GM18520 (cell line): ENCODE results near the gene PIK3CB.
"Not testable (repeated sequence)": the region's sequence is repeated elsewhere in the genome, so short reads cannot be mapped to it uniquely, and the experiment has no call there.

Source experiments
- ATAC-seq: cut with Tn5 transposase; IDR thresholded peaks from one replicate; pipeline ENCODE4 v1.9.1; 2021; ENCODE audit not compliant: unreplicated experiment

PIK3CB gene

DNA sequence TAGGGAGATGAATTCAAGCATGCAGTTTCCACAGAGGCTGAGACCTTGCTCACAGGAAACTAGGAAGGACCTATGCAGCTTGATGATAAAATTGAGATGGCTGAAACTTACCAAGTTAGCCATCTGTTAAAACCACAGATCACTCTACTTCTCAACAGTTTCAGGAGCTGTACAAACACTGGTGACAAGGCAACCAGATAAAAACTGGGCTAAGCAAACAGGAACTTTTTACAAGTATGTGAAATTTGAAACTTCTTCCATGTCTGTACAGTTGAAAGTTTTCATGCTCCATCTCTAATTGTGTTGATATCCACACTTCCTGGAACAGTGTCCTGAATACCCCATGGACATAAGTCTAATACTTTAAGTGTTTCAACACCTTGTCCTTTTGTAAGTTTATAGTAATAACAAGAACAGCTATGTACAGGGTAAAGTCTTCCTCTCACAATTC lies 147.9 kb downstream of the PIK3CB start:
- peak; percentile 84 for ATAC-seq

DNA sequence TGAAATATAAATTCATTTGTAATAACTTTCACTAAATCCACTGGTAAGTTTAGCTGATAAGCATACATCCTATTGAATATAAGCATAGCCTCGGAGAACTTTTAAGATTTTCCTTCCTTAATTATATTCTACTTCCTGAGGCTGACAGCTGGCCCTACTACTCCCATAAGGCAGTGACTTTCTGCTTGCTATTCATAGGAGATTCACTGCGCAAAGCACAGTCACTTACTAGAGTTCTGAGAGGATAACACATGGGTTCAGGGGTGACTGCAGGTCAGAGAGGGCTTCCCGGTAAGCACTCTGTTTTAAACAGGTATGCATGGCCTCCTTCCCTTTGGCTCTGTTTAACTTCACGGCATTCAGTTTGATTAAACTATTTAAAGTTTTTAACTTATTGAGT lies 150.3 kb downstream of the PIK3CB start:
- no peak for ATAC-seq

DNA sequence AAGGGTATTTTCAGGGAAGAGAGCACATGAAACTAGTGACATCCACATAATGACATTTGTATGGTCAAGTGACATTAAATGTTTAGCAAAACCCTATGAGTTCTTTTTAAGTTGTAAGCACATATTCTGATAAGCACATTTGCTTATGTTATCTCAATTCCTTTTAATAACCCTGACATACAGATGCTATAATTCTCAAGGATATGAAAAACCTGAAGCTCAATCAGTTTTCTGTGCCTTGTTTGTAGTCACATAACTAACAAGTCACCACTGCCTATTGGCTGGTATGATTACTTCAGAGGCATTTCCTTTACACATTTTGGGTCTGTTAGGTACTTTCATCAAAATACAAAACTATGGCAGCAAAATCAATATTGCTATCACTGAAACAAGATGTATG lies 152.1 kb downstream of the PIK3CB start:
- ATAC-seq = no peak

DNA sequence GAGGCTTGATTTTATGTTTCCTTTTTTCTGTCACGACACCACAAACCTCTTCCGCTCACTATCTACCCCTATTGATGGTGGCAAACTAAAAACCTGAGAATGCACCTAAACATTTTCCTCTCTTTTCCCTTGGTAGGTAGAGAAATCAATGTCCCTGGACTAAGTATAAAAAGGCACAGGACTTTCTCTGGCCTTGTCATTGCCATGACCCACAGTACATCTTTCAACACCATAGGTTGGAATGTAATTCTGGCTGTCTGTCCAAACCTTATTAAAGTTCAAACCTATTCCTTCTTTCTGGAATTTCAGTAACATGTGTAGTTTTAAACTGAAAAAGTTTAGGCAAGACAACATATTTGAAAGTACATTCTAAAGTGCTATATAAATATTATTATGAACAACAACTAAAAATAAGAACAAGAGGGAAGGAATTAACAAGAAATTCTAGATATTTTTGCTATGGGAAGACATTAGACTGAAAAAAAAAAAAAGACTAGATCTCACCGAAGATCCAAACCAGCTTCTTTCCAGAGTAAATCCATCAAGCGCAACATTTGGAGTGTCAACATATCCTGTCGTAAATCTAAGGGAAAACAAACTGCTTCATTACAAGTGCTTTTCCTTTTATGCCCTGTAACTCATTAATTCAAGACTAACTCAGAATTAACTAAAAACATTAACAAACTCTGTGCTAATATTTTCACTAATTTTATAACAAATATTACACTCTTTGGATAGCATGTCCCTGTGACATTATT lies 153.1 kb downstream of the PIK3CB start:
- no peak for ATAC-seq

DNA sequence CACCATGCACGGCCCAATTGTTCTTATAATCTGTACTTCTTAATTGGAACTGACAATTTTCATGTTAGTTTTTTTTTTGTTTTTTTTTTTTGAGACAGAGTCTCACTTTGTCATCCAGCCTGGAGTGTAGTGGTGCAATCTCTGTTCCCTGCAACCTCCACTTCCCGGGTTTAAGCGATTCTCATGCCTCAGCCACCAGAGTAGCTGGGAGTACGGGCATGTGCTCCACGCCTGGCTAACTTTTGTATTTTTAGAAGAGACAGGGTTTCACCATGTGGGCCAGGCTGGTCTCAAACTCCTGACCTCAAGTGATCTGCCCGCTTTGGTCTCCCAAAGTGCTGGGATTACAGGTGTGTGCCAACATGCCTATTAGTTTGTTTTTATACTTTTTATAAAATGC lies 153.8 kb downstream of the PIK3CB start:
- ATAC-seq = not testable (repeated sequence)

DNA sequence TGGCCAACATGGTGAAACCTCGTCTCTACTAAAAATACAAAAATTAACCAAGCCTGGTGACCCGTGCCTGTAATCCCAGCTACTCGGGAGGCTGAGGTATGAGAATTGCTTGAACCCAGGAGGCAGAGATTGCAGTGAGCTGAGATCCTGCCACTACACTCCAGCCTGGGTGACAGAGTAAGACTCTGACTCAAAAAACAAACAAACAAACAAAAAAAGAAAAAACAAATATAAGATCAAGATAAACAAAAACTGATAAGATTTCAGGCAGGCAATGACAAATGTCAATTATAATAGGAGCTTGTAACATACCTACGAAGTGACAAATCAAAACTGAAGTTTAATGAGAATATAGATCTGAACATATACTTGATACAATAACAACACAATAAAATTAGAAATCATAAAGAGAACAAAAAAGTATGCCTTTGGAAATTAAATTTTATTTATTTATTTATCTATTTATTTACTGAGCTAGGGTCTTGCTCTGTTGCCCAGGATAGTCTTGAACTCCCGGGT lies 155.8 kb downstream of the PIK3CB start:
- ATAC-seq = no peak

DNA sequence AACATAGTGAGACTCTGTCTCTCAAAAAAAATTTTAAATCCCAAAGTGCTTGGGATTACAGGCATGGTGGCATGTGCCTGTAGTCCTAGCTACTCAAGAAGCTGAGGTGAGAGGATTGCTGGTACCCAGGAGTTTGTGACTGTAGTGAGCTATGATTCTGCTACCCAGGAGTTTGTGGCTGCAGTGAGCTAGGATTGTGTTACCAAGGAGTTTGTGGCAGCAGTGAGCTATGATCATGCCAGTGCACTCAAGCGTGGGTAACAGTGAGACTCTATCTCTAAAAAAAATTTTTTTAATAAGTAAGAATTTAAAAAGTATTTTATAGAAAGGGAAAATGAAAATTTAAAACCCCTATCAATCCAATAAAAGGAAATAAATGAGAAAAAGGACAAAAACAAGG lies 156.6 kb downstream of the PIK3CB start:
- ATAC-seq = no peak

DNA sequence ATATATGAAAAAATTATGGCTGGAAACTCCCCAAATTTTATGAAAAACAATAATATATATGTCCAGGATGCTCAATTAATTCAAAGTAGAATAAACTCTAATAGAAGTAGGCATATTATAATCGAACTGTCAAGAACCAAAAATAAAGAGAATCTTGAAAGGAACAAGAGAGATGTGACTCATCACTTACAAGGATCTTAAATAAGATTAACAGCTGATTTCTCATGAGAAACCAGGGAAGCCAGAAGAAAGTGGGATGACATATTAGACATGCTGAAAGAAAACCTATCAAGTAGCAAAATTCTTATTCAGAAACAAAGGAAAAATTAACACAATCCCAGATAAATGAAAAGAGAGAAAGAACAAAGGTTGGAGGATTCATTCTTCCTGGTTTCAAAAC lies 159.3 kb downstream of the PIK3CB start:
- no peak for ATAC-seq

DNA sequence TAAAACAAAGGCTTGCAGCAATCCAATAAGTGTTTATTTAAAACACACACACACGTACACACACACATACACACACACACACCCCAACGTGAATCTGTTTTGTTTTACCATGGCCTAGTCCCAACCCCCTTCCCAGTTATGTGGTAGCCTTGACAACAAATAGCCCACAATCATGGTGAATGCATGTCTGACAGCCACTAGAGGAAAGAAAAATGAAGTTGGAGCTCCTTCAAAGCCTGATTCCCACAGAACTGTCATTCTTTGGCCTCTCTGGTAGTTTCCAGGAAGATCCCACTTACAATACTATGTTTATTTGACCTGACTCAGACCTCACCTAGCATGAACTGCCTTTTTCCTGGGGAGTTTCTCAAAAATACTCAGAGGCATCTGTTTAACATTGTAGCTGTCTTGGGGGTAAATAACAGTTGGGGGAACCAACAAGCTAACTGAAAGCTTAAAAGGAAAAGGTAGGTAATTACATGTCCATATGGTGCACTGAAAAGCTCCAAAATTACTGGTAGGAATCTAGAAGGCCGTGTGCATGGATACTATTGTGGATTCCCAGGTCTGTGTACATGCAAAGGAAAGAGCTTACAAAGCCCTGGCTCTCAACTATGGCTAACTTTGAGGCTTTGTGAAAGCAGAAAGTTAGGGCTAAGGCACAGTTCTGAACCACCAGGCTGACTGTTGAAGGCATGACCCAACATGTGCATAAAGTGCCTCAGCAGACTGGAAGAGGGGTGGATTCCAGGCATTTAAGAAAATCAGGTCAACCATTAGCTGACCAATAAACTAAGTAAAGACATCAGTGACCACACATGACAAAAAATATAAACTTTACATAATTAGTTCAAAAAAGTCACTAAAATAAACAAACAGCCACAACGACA lies 160.8 kb downstream of the PIK3CB start:
- ATAC-seq = no peak

DNA sequence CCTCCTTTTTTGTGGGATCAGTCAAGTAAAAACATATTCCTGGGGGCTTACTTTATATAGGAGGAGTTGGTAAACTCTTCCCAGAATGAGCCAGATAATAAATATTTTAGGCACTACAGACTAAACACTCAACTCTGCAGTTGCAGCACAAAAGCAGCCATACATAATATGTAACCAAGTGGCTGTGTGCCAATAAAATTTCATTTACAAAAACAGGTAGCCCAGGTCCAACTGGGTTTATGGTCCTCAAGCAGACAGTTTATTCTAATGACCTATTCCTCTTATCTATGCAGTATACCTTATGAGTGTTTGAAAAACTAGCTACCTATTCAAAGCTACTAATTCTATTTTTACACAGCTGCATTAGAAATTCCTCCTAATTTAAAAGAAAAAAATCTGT lies 164.3 kb downstream of the PIK3CB start:
- no peak for ATAC-seq

DNA sequence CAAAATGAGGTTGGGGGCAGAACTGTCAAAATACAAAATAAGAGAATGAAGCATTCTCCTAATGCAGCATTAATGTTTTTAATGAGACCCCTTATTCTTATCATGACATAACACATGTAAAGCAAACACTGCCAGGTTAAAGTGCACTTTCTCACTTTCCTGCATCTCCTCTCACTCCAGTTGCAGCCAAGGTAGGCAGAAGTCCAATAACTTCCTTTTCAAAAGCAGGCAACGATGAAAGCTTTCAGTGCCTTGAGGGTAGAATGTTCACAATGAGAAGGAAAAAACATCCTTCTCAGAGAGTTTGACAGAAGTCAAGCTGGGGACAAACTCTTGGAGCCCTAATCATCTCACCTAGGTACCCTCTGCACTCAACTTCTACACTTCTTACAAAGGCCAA lies 166.6 kb downstream of the PIK3CB start:
- no peak for ATAC-seq

DNA sequence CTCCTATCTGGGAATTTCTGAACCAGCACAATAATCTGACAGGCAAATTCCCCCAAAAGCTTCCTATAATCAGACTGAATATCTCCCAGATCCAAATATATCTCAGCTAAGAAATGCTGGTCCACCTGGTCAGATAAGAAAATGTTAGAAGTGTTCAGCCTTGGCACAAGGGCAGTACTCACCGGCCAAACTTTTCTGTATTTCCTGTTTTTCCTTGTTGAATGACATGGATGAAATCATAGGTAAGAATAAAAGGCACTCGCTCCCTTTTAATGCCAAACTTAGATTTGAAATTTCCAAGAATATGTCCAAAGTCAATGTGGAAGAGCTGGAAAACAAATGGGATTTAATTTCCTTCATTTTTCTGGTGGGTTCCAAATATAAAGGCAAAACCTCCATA lies 177.2 kb downstream of the PIK3CB start:
- ATAC-seq = no peak

DNA sequence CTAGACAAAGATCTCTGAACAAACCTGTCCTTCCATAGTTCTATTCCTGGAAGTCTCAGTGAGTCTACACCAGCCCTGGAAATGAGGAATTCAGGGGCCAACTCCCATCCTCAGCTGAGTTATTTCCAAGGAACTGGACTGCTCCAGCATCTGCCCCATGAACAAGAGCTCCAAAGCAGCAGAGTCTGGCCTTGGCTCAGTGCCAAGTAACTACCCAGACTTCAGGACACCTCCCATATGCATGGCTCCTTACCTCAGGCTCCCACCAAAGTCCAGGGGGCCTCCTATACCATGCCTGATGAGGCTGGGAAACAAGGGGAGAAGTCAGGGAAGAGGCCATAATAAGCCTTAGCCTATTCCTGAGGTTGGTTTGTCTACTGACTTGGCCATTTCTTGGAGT lies 181.2 kb downstream of the PIK3CB start:
- no peak for ATAC-seq

DNA sequence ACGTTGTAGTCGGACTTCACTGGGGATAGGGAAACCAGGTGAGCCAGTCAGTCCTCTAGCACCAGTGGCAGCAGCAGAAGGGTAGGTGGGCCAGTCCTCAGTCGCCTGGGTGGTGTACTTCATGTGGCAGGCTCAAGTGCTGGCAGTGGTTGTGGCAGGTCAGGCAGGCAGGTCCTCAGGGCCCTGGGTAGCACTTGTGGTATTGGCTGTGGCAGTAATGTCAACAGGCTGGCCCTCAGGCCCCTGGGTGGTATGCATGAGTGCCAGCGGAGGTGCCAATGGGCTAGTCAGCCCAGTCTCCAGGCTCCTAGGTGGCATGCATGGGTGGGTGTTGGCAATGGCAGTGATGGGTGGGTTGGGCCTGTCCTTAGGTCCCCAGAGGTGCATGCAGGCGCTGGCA lies 185.6 kb downstream of the PIK3CB start:
- no peak for ATAC-seq

DNA sequence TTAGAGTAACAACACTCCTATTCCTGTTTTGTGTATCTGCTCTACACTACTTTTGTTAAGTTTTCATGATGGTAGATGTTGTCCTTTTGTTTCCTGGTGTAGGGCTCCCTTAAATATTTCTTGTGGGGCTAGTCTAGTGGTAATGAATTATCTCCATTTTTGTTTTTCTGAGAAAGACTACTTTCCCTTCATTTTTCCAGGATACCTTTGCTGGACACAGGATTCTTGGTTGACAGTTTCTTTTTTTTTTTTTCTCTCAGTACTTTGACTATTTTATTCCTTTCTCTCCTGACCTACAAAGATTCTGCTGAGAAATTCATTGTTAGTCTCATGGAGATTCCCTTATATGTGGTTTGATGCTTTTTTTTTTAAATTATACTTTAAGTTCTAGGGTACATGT lies 188.2 kb downstream of the PIK3CB start:
- ATAC-seq = no peak

DNA sequence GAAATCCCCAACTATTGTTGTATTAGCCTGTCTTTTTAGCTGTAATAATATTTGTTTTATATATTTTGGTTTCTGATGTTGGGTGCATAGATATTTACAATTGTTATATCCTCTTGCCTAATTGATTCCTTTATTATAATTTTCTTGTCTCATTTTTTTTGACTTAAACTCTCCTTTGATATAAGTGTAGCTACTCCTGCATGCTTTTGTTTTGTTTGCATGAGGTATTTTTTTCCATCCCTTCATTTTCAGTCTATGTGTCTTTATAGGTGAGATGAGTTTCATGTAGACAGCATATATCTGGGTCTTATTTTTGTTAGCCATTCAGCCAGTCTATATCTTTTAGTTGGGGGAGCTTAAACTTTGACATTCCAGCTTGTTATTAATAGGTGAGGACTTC lies 188.7 kb downstream of the PIK3CB start:
- no peak for ATAC-seq

DNA sequence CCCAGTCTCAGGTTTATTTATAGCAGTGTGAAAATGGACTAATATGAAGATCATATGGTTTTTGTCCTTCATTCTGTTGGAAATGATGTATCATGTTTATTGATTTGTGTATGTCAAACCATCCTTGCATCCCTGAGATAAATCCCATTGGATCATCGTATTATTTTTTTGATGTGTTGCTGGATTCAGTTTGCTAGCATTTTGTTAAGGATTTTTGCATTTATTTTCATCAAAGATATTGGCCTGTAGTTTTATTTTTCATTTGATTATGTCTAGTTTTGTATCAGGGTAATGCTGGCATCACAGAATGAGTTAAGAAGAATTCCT lies 191.8 kb downstream of the PIK3CB start:
- ATAC-seq = no peak

DNA sequence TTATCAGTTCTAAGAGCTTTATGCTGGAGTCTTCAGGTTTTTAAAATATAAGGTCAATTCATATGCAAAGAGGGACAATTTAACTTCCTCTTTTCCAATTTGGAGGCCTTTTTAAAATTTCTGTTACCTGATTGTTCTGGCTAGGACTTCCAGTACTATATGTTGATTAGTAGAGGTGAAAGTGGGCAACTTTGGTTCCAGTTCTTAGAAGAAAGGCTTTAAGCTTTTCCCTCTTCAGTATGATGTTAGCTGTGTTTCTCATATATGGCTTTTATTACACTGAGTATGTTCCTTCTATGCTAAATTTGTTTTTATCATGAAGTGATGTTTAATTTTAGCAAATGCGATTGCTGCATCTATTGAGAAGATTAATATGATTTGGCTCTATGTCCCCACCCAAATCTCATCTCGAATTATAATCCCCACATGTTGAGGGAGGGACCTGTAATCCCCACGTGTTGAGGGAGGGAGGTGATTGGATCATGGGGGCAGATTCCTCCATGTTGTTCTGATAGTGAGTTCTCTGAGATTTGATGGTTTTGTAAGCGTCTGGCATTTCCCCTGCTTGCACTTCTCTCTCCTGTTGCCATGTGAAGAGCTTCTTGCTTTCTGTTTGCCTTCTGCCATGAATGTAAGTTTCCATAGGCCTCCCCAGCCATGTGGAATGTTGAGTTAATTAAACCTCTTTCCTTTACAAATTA lies 192.4 kb downstream of the PIK3CB start:
- ATAC-seq = no peak

DNA sequence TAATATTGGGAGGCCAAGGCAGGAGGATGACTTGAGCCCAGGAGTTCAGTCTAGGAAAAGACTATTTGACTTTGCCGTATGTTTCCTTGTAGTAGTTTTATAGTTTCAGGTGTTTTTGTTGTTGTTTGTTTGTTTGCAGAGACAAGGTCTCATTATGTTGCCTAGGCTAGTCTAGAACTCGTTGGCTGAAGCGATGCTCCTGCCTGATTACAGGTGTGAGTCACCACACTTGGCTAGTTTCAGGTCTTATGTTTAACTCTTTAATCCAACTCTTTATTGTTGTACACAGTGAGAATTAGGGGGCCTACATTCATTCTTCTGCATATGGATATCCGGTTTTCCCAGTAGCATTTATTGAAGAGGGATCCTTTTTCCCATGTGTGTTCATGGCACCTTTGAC lies 194.2 kb downstream of the PIK3CB start:
- no peak for ATAC-seq

DNA sequence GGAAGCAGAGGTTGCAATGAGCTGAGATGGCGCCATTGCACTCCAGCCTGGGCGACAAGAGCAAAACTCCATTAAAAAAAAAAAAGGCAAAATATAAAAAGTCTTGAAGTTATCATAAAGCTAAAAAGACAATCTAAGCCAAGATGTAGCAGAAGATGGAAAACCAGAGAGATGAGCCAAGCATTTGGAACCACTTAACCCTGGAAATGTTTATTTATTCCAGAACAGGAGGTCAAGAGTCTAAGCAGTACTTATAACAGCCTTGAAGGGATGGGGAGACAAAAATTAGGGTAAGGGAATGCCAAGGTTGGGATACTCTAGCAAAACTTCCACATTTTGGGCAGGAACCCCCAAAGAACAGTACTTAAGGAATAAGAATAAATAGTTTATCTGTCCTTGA lies 196.1 kb downstream of the PIK3CB start:
- no peak for ATAC-seq

DNA sequence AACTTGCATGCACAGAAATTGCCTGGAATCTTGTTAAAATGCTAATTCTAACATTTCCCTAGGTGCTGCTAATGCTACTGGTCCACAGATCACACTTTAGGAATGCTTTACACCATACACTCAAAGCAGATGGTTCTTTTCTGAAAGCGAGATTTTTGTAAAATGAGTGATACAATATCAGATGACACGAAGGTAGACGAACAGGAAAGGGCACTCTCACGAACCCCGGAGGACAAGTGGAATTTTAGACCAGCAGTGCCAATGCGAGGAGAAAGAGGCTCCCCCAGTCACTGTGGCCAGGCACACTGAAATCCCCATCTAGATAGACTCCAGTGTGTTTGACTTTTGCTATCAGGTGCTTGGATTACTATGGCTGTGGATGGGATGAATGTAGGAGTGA lies 205.2 kb downstream of the PIK3CB start:
- ATAC-seq = no peak
